ENCODE results near the gene RNU1-1.
"Not testable (repeated sequence)": the region's sequence is repeated elsewhere in the genome, so short reads cannot be mapped to it uniquely, and the experiment has no call there.

RNU1-1 gene

GRCh38 chr1:16514107-16515055 is at the start of gene RNU1-1:
Gene RNU1-1 (minus strand): TSS chr1:16514285.
- peak; percentile 66 for DNase-seq (ENCODE audit: low read depth)

- not testable (repeated sequence) for DNase-seq (ENCODE audit: low read depth)
Measured at GRCh38 chr1:16561035-16561434, 47.0 kb upstream of the RNU1-1 start.

GRCh38 chr1:16560498-16560897 is 46.4 kb upstream of the RNU1-1 start:
- not testable (repeated sequence) for DNase-seq (ENCODE audit: low read depth)

GRCh38 chr1:16559688-16560087 is 45.6 kb upstream of the RNU1-1 start:
- not testable (repeated sequence) for DNase-seq (ENCODE audit: low read depth)

- DNase-seq (ENCODE audit: low read depth) = not testable (repeated sequence)
Measured at GRCh38 chr1:16557034-16557433, 42.9 kb upstream of the RNU1-1 start.

- DNase-seq (ENCODE audit: low read depth) = not testable (repeated sequence)
Measured at GRCh38 chr1:16553244-16553643, 39.2 kb upstream of the RNU1-1 start.

GRCh38 chr1:16550212-16550918 is 36.3 kb upstream of the RNU1-1 start:
- DNase-seq (ENCODE audit: low read depth) = not testable (repeated sequence)

- DNase-seq (ENCODE audit: low read depth) = not testable (repeated sequence)
Measured at GRCh38 chr1:16549545-16549944, 35.5 kb upstream of the RNU1-1 start.

- not testable (repeated sequence) for DNase-seq (ENCODE audit: low read depth)
Measured at GRCh38 chr1:16547502-16548241, 33.6 kb upstream of the RNU1-1 start.

- DNase-seq (ENCODE audit: low read depth) = not testable (repeated sequence)
Measured at GRCh38 chr1:16545682-16546095, 31.6 kb upstream of the RNU1-1 start.

- not testable (repeated sequence) for DNase-seq (ENCODE audit: low read depth)
Measured at GRCh38 chr1:16540421-16540893, 26.4 kb upstream of the RNU1-1 start.

GRCh38 chr1:16537528-16537927 is 23.4 kb upstream of the RNU1-1 start:
- DNase-seq (ENCODE audit: low read depth) = not testable (repeated sequence)

- DNase-seq (ENCODE audit: low read depth) = not testable (repeated sequence)
Measured at GRCh38 chr1:16536796-16537195, 22.7 kb upstream of the RNU1-1 start.

- not testable (repeated sequence) for DNase-seq (ENCODE audit: low read depth)
Measured at GRCh38 chr1:16535898-16536297, 21.8 kb upstream of the RNU1-1 start.

GRCh38 chr1:16535487-16535886 is 21.4 kb upstream of the RNU1-1 start:
- DNase-seq (ENCODE audit: low read depth) = not testable (repeated sequence)

- not testable (repeated sequence) for DNase-seq (ENCODE audit: low read depth)
Measured at GRCh38 chr1:16534829-16535456, 20.9 kb upstream of the RNU1-1 start.

GRCh38 chr1:16534239-16534828 is 20.2 kb upstream of the RNU1-1 start:
- DNase-seq (ENCODE audit: low read depth) = not testable (repeated sequence)

- not testable (repeated sequence) for DNase-seq (ENCODE audit: low read depth)
Measured at GRCh38 chr1:16532235-16532991, 18.3 kb upstream of the RNU1-1 start.

GRCh38 chr1:16528338-16528737 is 14.3 kb upstream of the RNU1-1 start:
- DNase-seq (ENCODE audit: low read depth) = not testable (repeated sequence)

- not testable (repeated sequence) for DNase-seq (ENCODE audit: low read depth)
Measured at GRCh38 chr1:16525769-16526168, 11.7 kb upstream of the RNU1-1 start.
